H9 (cell line): Measurements from ENCODE around the gene JCHAIN. TPM values are rescaled to one million over a fixed set of nuclear protein-coding genes. Genes with fewer than 3 reads are reported as not detected.

Experiments used
- DNase-seq: peaks from one replicate; pipeline ENCODE4 v3.0.0-alpha.2; 2017
- H2AFZ ChIP-seq: one replicate; pipeline ENCODE4 v1.6.1; 2013; ENCODE audit warnings: mild to moderate bottlenecking, low read length, control low read depth, moderate library complexity
- H2AK5ac ChIP-seq: 2 replicates; pipeline ENCODE4 v1.6.1; 2013; ENCODE audit warnings: low read length, control low read depth, mixed read lengths; ENCODE audit not compliant: insufficient read length
- H2BK120ac ChIP-seq: one replicate; pipeline ENCODE4 v1.6.1; 2013; ENCODE audit warnings: low read depth, mild to moderate bottlenecking, low read length, control low read depth, inconsistent platforms; ENCODE audit not compliant: poor library complexity, severe bottlenecking
- H2BK12ac ChIP-seq: 2 replicates; pipeline ENCODE4 v1.6.1; 2013; ENCODE audit warnings: low read length, control low read depth, mixed read lengths, low read depth; ENCODE audit not compliant: insufficient read length
- H2BK15ac ChIP-seq: 2 replicates; pipeline ENCODE4 v1.6.1; 2013; ENCODE audit warnings: low read depth, low read length, control low read depth
- H2BK20ac ChIP-seq: one replicate; pipeline ENCODE4 v1.6.1; 2013; ENCODE audit warnings: low read depth, mild to moderate bottlenecking, low read length, control low read depth, inconsistent platforms; ENCODE audit not compliant: poor library complexity, severe bottlenecking
- H2BK5ac ChIP-seq: 2 replicates; pipeline ENCODE4 v1.6.1; 2013; ENCODE audit warnings: low read length, control low read depth, mixed read lengths; ENCODE audit not compliant: insufficient read length
- H3K14ac ChIP-seq: 2 replicates; pipeline ENCODE4 v1.6.1; 2013; ENCODE audit warnings: low read length, control low read depth; ENCODE audit not compliant: insufficient read depth
- H3K18ac ChIP-seq: 2 replicates; pipeline ENCODE4 v1.6.1; 2013; ENCODE audit warnings: low read depth, mild to moderate bottlenecking, mixed read lengths, low read length, control low read depth; ENCODE audit not compliant: insufficient read length
- H3K23ac ChIP-seq: 2 replicates; pipeline ENCODE4 v1.6.1; 2013; ENCODE audit warnings: low read length, control low read depth, mixed read lengths, low read depth; ENCODE audit not compliant: insufficient read length
- H3K23me2 ChIP-seq: 2 replicates; pipeline ENCODE4 v1.6.1; 2013; ENCODE audit warnings: low read depth, mild to moderate bottlenecking, mixed read lengths, low read length, control low read depth; ENCODE audit not compliant: insufficient read length, poor library complexity, severe bottlenecking
- H3K27ac ChIP-seq: 2 replicates; pipeline ENCODE4 v1.5.1; 2013; ENCODE audit warnings: low read length, control low read depth, mixed read lengths, low read depth; ENCODE audit not compliant: insufficient read length
- H3K27me3 ChIP-seq: 2 replicates; pipeline ENCODE4 v1.6.1; 2013; ENCODE audit warnings: low read length, control low read depth, inconsistent platforms; ENCODE audit not compliant: insufficient read depth
- H3K4ac ChIP-seq: 2 replicates; pipeline ENCODE4 v1.6.1; 2013; ENCODE audit warnings: low read depth, mild to moderate bottlenecking, control low read depth, inconsistent platforms, low read length, moderate library complexity
- H3K4me1 ChIP-seq: 2 replicates; pipeline ENCODE4 v1.6.1; 2013; ENCODE audit warnings: low read length, control low read depth, inconsistent platforms; ENCODE audit not compliant: insufficient read depth
- H3K4me2 ChIP-seq: 2 replicates; pipeline ENCODE4 v1.6.1; 2013; ENCODE audit warnings: low read length, control low read depth, mixed read lengths; ENCODE audit not compliant: insufficient read length, insufficient read depth
- H3K56ac ChIP-seq: 2 replicates; pipeline ENCODE4 v1.6.1; 2013; ENCODE audit warnings: low read depth, mild to moderate bottlenecking, mixed read lengths, low read length, control low read depth; ENCODE audit not compliant: insufficient read length
- H3K79me1 ChIP-seq: 2 replicates; pipeline ENCODE4 v1.6.1; 2013; ENCODE audit warnings: low read depth, mild to moderate bottlenecking, moderate library complexity, low read length, control low read depth, inconsistent platforms; ENCODE audit not compliant: insufficient read depth, poor library complexity, severe bottlenecking
- H3K79me2 ChIP-seq: 2 replicates; pipeline ENCODE4 v1.6.1; 2013; ENCODE audit warnings: low read length, control low read depth, inconsistent platforms; ENCODE audit not compliant: insufficient read depth
- H3K9ac ChIP-seq: 2 replicates; pipeline ENCODE4 v1.6.1; 2013; ENCODE audit warnings: low read length, control low read depth, mixed read lengths; ENCODE audit not compliant: insufficient read length; ENCODE audit errors: extremely low read depth
- H3K9me3 ChIP-seq: one replicate; pipeline ENCODE4 v1.6.1; 2013; ENCODE audit warnings: low read depth, low read length, inconsistent platforms; ENCODE audit not compliant: control insufficient read depth
- H3T11ph ChIP-seq: one replicate; pipeline ENCODE4 v1.6.1; 2013; ENCODE audit warnings: mild to moderate bottlenecking, low read length, control low read depth, inconsistent platforms
- H4K20me1 ChIP-seq: one replicate; pipeline ENCODE4 v1.6.1; 2013; ENCODE audit not compliant: control insufficient read depth, insufficient read length, insufficient read depth
- H4K5ac ChIP-seq: 2 replicates; pipeline ENCODE4 v1.6.1; 2013; ENCODE audit warnings: low read depth, mild to moderate bottlenecking, mixed read lengths, low read length, control low read depth; ENCODE audit not compliant: insufficient read length
- H4K8ac ChIP-seq: replicated peaks from 2 replicates; pipeline ENCODE4 v1.6.1; 2013; ENCODE audit warnings: low read length, control low read depth, mixed read lengths, low read depth; ENCODE audit not compliant: insufficient read length
- H4K91ac ChIP-seq: 2 replicates; pipeline ENCODE4 v1.6.1; 2013; ENCODE audit warnings: low read depth, mild to moderate bottlenecking, moderate library complexity, mixed read lengths, low read length, control low read depth; ENCODE audit not compliant: insufficient read length
- H3K27ac Mint-ChIP-seq, 3 experiments: 2 replicates in 2 of 3; 3 replicates in 1 of 3; pipeline ENCODE4 v1.8.0; 2020 to 2021; ENCODE audit warnings: mixed read lengths in 3 of 3, mild to moderate bottlenecking in 1 of 3, moderate library complexity in 1 of 3
- H3K27me3 Mint-ChIP-seq: 2 replicates; pipeline ENCODE4 v1.8.0; 2021; ENCODE audit warnings: low read depth, mild to moderate bottlenecking, moderate library complexity, mixed read lengths
- H3K36me3 Mint-ChIP-seq, 3 experiments: 2 replicates in 2 of 3; 3 replicates in 1 of 3; pipeline ENCODE4 v1.8.0; 2020 to 2021; ENCODE audit warnings: low read depth in 3 of 3, mixed read lengths in 3 of 3; ENCODE audit not compliant: insufficient read depth in 1 of 3
- H3K4me1 Mint-ChIP-seq, 2 experiments: 2 replicates each; pipeline ENCODE4 v1.8.0; 2020; ENCODE audit warnings: mixed read lengths in 2 of 2
- H3K4me3 Mint-ChIP-seq, 2 experiments: 2 replicates in 1 of 2; 3 replicates in 1 of 2; pipeline ENCODE4 v1.8.0; 2020 to 2021; ENCODE audit warnings: mild to moderate bottlenecking in 2 of 2, mixed read lengths in 2 of 2, moderate library complexity in 1 of 2
- H3K9me3 Mint-ChIP-seq, 2 experiments: 2 replicates in 1 of 2; 3 replicates in 1 of 2; pipeline ENCODE4 v1.8.0; 2020; ENCODE audit warnings: mild to moderate bottlenecking in 2 of 2, mixed read lengths in 2 of 2, moderate library complexity in 1 of 2
- CTCF ChIP-seq: fragments of 200-600 bp; sonication (generic); conservative IDR thresholded peaks from 3 replicates; pipeline ENCODE4 v1.8.0; 2021; ENCODE audit warnings: antibody characterized with exemption, mild to moderate bottlenecking
- WGBS: extraction: QIAGEN DNeasy Blood & Tissue Kit; methylation state at CpG from one replicate; pipeline ENCODE4 v1.1.7; 2013; ENCODE audit warnings: missing lambda C conversion rate, low lambda C conversion rate, mixed read lengths; ENCODE audit not compliant: insufficient read length; ENCODE audit errors: extremely low coverage; 5-methylcytosine and 5-hydroxymethylcytosine counted together
- total RNA-seq: library from RNA; stranded (reverse); gene quantifications from 2 replicates; pipeline ENCODE4 v1.2.1, GENCODE V29; 2021

Gene JCHAIN
- total RNA-seq, 1 experiment from 2014 or later: not detected

GRCh38 chr4:70614184-70614555, 52.1 kb downstream of the JCHAIN start:
- WGBS: no CpG with 5 or more reads among the region's 3 CpGs
- no peak for DNase-seq
- no peak overlapping the region for H3K4me3 Mint-ChIP-seq
- Histone ChIP-seq H3K4me2 (no peak overlapping the region), H3K23ac (no peak overlapping the region), H3K18ac (no peak overlapping the region), H4K20me1 (no peaks in the 10 kb centered on the region), H2BK20ac (no peak overlapping the region), H2AK5ac (no peak overlapping the region), H2BK12ac (no peak overlapping the region), H3K9me3 (no peaks in the 10 kb centered on the region), H2AFZ (no peak overlapping the region), H3K79me1 (no peaks in the 10 kb centered on the region), H3K23me2 (no peaks in the 10 kb centered on the region), H4K91ac (no peak overlapping the region), H4K5ac (no peak overlapping the region), H2BK120ac (no peak overlapping the region), H3K14ac (no peak overlapping the region), H3K56ac (no peak overlapping the region), H3K4me1 (no peaks in the 10 kb centered on the region), H3K79me2 (no peaks in the 10 kb centered on the region), H3K4ac (no peak overlapping the region), H2BK15ac (no peak overlapping the region), H3K27me3 (no peaks in the 10 kb centered on the region), H3T11ph (no peak overlapping the region), H2BK5ac (no peak overlapping the region), H3K27ac (no peak overlapping the region), H4K8ac (no peak overlapping the region), H3K9ac (no peak overlapping the region)
- H3K27ac Mint-ChIP-seq: no peak overlapping the region; a peak in 1 of 7 replicates
- no peaks in the 10 kb centered on the region for H3K27me3 Mint-ChIP-seq
- TF ChIP-seq CTCF: no peak
- no peaks in the 10 kb centered on the region for H3K36me3 Mint-ChIP-seq
- 0 out of 4 replicates have a peak, but pooled peaks cover 0 to 3% of the 10 kb centered on the region in 2 experiments for H3K4me1 Mint-ChIP-seq
- H3K9me3 Mint-ChIP-seq: no peaks in the 10 kb centered on the region
